Measurements from ENCODE around the gene SCAPER. TPM values are rescaled to one million over a fixed set of nuclear protein-coding genes. Genes with fewer than 3 reads are reported as not detected.

The SCAPER gene
- total and polyA plus RNA-seq, 2 of the 4 experiments (the other 2 are of a cell fraction) = 2.9 to 9.7 TPM

GRCh38 chr15:76460871-76461270 is 444.3 kb downstream of the SCAPER start:
- Histone ChIP-seq H3K9me1 (ENCODE audit: insufficient read depth, low read length) (no peaks in the 10 kb centered on the region), H2BK120ac (ENCODE audit: low read depth, low read length) (no peak overlapping the region), H2BK20ac (ENCODE audit: low read depth, low read length) (no peak overlapping the region), H2AK5ac (ENCODE audit: low read depth, low read length) (no peak overlapping the region), H4K5ac (ENCODE audit: low read depth, low read length) (no peak overlapping the region), H3K4me1 (ENCODE audit: control insufficient read depth, insufficient read depth, low read length) (no peaks in the 10 kb centered on the region), H3K23ac (ENCODE audit: low read depth, low read length) (no peak overlapping the region), H2BK15ac (ENCODE audit: low read depth, low read length) (no peak overlapping the region), H4K91ac (ENCODE audit: insufficient read depth, low read depth, low read length) (no peak overlapping the region), H3K27ac (ENCODE audit: insufficient read depth, low read length) (no peak overlapping the region), H3K4me3 (ENCODE audit: insufficient read depth, low read depth, low read length) (no peak overlapping the region), H3K56ac (ENCODE audit: extremely low read depth, insufficient read depth, low read length) (no peak overlapping the region), H4K20me1 (ENCODE audit: insufficient read depth, low read length) (no peaks in the 10 kb centered on the region), H3K9ac (ENCODE audit: low read depth, low read length) (no peak overlapping the region), H2AK9ac (replicated peaks; ENCODE audit: low read depth, low read length, poor library complexity) (no peak overlapping the region), H3K4ac (ENCODE audit: low read depth, low read length) (no peak overlapping the region), H2AFZ (replicated peaks; ENCODE audit: low read length, poor library complexity) (no peak overlapping the region), H4K8ac (ENCODE audit: low read depth in 2 of 2, low read length in 2 of 2) (no peak overlapping the region), H3K36me3 (ENCODE audit: control insufficient read depth, insufficient read depth, low read length) (no peaks in the 10 kb centered on the region), H3K9me3 (ENCODE audit: control insufficient read depth, insufficient read depth, low read length) (peaks cover 2% of the 10 kb centered on the region; the same call in 1 of the 2 replicates), H3K14ac (replicated peaks; ENCODE audit: low read depth, low read length) (no peak overlapping the region), H3K18ac (ENCODE audit: low read depth, low read length) (no peak overlapping the region), H3K27me3 (ENCODE audit: control insufficient read depth, insufficient read depth, low read length) (no peaks in the 10 kb centered on the region), H2BK5ac (ENCODE audit: low read depth, low read length, poor library complexity, severe bottlenecking) (no peak overlapping the region), H3K4me2 (ENCODE audit: low read depth, low read length) (no peak overlapping the region), H3K79me1 (ENCODE audit: low read depth in 1 of 2, low read length in 2 of 2) (no peaks in the 10 kb centered on the region)
- intact Hi-C loops (cut with micrococcal nuclease) = no loop called here
- dilution Hi-C loops (cut with HindIII; ENCODE audit: low sequenced_read_pairs, unreplicated experiment) = no loop called here
- ATAC-seq (ENCODE audit: low read depth) (peak; percentile 49; the same call in 1 of the 2 replicates), DNase-seq (peak; percentile 48)
- in situ Hi-C loops (cut with MboI; ENCODE audit: low sequenced_read_pairs) = no loop called here
- POLR2A ChIA-PET (ENCODE audit: unreplicated experiment) = no interaction called here
- TF ChIP-seq RAD21 (IDR thresholded peaks at IDR 0.05; ENCODE audit: low read length) = no peak
- no peak for TF ChIP-seq CHD1 (IDR thresholded peaks at IDR 0.05; ENCODE audit: low read depth, low read length)
- TF ChIP-seq POLR2A (IDR thresholded peaks at IDR 0.05; ENCODE audit: low read depth, low read length) = no peak
- TF ChIP-seq RFX5 (IDR thresholded peaks at IDR 0.05; ENCODE audit: low read depth, low read length) = no peak
- TF ChIP-seq MAZ (IDR thresholded peaks at IDR 0.05; ENCODE audit: borderline replicate concordance, low read depth, low read length) = no peak
- BruUV-seq (replicated peaks) = no TSS peak
- no CpG with 5 or more reads among the region's 1 CpG for WGBS, 2 experiments (ENCODE audit: extremely low coverage in 2 of 2, insufficient read length in 1 of 2)
- CTCF ChIA-PET = interaction anchor here (1.0 kb wide), 1 partner anchor 9 kb away, joined by 3 read pairs; no protein-coding TSS in a partner anchor
